ENCODE measurements around the gene B2M.
"Not testable (repeated sequence)": the region's sequence is repeated elsewhere in the genome, so short reads cannot be mapped to it uniquely, and the experiment has no call there.

The B2M gene

GRCh38 chr15:44726136-44726535 is 14.8 kb downstream of the B2M start:
- Mint-ChIP-seq H3K4me3 (peak overlapping the region; percentile 85 to 88), H3K4me1 (peaks cover 35 to 65% of the 10 kb centered on the region in 2 donors), H3K36me3 (peaks cover 3 to 7% of the 10 kb centered on the region in 2 donors), H3K27me3 (no peaks in the 10 kb centered on the region), H3K9me3 (no peaks in the 10 kb centered on the region), H3K27ac (peak overlapping the region; percentile 97)
- ATAC-seq (replicated peaks) (no peak), DNase-seq (no peak)

DNA sequence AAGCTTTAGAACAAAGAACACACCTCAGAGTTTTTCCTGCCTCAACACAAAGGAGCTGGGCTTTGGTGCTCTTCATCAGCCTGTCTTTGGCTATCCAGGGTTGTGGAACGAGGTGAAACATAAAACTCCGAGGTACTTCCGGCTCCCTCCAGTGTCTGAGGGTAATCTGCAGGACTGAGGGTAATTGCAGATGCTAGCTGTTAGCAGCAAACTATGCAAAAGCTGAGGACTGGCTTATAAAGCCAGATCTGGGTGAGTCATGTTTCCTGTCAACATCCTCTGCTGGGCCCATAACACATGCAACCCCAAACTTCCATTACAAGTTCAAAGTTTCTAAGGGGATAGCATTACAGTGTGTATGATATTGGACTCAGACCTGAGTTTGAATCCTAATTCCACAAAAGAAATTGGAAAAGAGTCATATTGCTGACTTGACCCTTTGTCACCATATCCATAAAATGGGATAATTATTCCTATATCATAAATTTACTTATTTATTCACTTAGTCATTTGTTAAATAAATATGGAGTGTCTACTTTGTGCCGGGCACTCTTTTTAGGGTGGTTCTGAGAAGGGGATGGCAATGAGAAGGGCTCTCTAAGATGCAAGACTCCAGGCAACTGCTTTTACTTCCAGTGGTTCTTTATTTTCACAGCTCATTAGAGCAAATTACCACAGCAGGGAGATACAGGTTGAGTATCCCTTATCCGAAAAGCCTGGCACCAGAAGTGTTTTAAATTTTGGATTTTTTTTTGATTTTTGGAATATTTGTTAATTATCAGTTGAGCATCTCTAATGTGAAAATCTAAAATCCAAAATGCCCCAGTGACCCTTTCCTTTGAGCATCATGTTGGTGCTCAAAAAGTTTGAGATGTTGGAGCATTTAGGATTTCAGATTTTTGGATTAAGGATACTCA is 15.5 kb downstream of the B2M start:
- ATAC-seq (replicated peaks) (peak; percentile 59 to 65), DNase-seq (peak; percentile 76)
- no peaks in the 10 kb centered on the region for H3K27me3 Mint-ChIP-seq
- no peaks in the 10 kb centered on the region for H3K9me3 Mint-ChIP-seq
- peak overlapping the region; percentile 97 for H3K27ac Mint-ChIP-seq
- H3K36me3 Mint-ChIP-seq, result peaks cover 7 to 9% of the 10 kb centered on the region in 2 donors
- peak overlapping the region; percentile 85 to 88 for H3K4me3 Mint-ChIP-seq
- H3K4me1 Mint-ChIP-seq, result peaks cover 34 to 64% of the 10 kb centered on the region in 2 donors

DNA sequence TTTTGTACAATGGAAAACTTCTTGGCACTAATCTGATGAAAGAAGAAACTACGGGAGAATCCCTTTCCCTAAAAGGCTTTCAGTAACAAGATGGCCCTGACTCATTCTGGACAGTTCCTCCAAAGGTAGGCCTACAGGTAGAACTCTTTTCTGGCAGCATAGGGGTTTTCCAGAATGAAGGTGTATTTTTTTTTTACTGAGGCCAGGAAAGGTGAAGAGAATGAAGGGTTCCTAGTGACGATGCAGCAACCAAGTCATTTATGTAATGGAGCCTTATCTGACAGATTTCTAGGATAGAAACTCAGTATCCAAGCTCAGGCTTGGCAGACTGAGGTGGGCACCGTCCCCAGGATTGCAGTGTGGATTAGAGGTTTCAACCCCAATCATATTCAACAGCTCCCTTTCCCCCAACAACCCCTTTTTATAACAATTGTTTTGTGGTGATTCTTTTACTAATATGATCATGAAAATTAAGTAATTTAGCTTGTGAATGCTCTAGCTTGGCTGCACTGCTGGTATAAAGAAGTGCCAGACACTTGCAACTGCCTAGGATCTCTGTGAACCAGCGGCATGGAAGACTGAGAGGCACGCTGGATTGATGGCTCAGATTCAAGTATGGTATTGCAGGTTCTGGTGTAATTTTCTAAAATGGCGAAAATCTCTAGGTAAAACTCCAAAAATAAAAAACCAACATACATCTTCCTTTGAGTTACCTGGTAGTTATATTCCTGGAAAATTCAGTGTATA is 16.3 kb downstream of the B2M start:
- H3K27ac Mint-ChIP-seq, result peak overlapping the region; percentile 97
- peak overlapping the region; percentile 35 to 46 for H3K4me3 Mint-ChIP-seq
- peak in 1 of 2 donors; percentile 3 for ATAC-seq (replicated peaks)
- no peaks in the 10 kb centered on the region for H3K9me3 Mint-ChIP-seq
- peaks cover 11 to 14% of the 10 kb centered on the region in 2 donors for H3K36me3 Mint-ChIP-seq
- H3K27me3 Mint-ChIP-seq, result no peaks in the 10 kb centered on the region
- peak; percentile 26 for DNase-seq
- H3K4me1 Mint-ChIP-seq, result peaks cover 36 to 57% of the 10 kb centered on the region in 2 donors

- Mint-ChIP-seq H3K4me3 (peak overlapping the region; percentile 99 to 100), H3K36me3 (peaks cover 11 to 14% of the 10 kb centered on the region in 2 donors), H3K27ac (peak overlapping the region; percentile 99), H3K4me1 (peaks cover 36 to 54% of the 10 kb centered on the region in 2 donors)
- not testable (repeated sequence) for H3K27me3 Mint-ChIP-seq; H3K9me3 Mint-ChIP-seq; ATAC-seq (replicated peaks); DNase-seq
These were observed 16.9 kb downstream of the B2M start for GRCh38 chr15:44728232-44728575.

DNA sequence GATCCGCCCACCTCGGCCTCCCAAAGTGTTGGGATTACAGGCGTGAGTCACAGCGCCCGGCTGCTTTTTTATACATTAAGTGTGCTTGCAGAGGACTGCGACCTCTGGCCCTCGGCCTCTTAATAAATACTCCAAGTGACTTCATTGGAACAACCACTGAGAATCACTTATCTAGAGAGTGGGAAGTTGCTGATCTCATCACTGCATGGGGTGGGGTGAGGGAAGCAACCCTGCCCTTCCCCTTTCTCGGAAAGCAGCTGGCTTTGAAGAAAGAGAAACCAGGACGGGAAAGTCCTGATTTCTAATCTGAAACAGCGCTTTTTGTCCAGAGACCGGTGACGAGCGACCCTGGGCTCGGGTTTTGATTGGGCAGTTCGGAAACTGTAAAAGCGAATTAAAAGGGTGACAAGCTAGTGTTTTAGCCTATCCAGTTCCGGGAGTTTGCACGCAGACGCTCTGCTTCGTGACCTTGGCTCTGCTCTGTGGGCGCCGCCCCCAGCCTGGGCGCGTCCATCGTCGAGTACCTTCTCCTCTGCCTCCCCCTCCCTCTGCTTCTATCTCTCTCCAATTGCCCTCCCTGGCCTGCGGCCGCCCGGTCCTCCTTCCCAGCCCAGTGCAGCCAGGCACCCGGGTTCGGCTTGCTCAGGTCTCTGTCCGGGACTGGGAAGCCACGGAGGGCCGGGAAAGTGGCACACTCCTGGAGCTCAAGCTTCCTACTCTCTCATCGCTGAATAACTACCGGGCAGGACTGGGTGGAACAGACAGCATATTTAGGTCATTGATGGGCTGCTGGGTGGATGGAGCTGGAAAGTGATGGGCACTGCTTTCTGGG is 17.5 kb downstream of the B2M start:
- H3K27me3 Mint-ChIP-seq, result no peaks in the 10 kb centered on the region
- peak; percentile 96 for DNase-seq
- H3K9me3 Mint-ChIP-seq, result no peaks in the 10 kb centered on the region
- peak overlapping the region; percentile 99 for H3K27ac Mint-ChIP-seq
- peak overlapping the region; percentile 99 to 100 for H3K4me3 Mint-ChIP-seq
- peak; percentile 75 to 76 for ATAC-seq (replicated peaks)
- peaks cover 14 to 15% of the 10 kb centered on the region in 2 donors for H3K36me3 Mint-ChIP-seq
- peaks cover 35 to 52% of the 10 kb centered on the region in 2 donors for H3K4me1 Mint-ChIP-seq

DNA sequence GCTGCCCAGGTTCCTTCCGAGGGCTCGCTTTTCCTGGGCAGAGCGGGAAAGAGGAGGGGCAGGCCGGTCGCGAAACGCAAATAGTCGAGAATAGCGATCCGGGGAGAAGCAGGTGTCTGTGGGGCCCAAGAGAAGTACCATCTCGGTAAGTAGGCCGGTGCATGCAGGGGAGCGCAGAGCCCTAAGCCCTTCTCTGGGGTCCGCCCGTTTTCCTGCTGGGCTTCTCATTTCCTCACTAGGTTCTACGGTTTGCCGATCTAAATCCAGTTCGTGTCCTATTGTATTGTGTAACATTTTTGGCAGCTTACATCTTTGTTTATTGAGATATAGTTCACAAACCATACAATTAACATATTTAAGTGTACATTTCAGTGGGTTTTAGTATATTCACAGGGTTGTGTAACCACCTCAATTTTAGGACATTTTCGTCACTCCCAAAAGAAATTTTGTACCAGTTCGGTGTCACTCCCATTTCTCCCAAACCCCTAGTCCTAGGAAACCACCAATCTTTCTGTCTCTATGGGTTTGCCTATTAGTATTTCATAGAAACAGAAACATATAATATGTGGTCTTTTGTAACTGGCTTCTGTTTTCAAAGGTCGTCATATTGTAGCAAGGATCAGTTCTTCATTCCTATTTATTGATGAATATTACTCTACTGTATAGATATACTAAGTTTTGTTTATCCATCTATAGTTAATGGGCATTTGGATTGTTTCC is 18.3 kb downstream of the B2M start:
- DNase-seq (no peak), ATAC-seq (replicated peaks) (peak in 1 of 2 donors; percentile 4)
- Mint-ChIP-seq H3K27ac (peak overlapping the region; percentile 99), H3K9me3 (no peaks in the 10 kb centered on the region), H3K27me3 (no peaks in the 10 kb centered on the region), H3K36me3 (peaks cover 15 to 16% of the 10 kb centered on the region in 2 donors), H3K4me1 (peaks cover 32 to 50% of the 10 kb centered on the region in 2 donors), H3K4me3 (peak overlapping the region; percentile 99 to 100)

GRCh38 chr15:44734839-44735481 is 23.6 kb downstream of the B2M start:
- no peaks in the 10 kb centered on the region for H3K27me3 Mint-ChIP-seq
- H3K4me1 Mint-ChIP-seq, result peaks cover 27 to 36% of the 10 kb centered on the region in 2 donors
- peak overlapping the region; percentile 55 to 66 for H3K4me3 Mint-ChIP-seq
- H3K27ac Mint-ChIP-seq, result peak overlapping the region; percentile 81
- DNase-seq, result no peak
- no peak for ATAC-seq (replicated peaks)
- H3K36me3 Mint-ChIP-seq, result peaks cover 11 to 15% of the 10 kb centered on the region in 2 donors
- no peaks in the 10 kb centered on the region for H3K9me3 Mint-ChIP-seq

- Mint-ChIP-seq H3K9me3 (no peaks in the 10 kb centered on the region), H3K36me3 (peaks cover 11 to 15% of the 10 kb centered on the region in 2 donors), H3K27me3 (no peaks in the 10 kb centered on the region), H3K4me1 (peaks cover 26 to 36% of the 10 kb centered on the region in 2 donors), H3K27ac (peak overlapping the region; percentile 81), H3K4me3 (peak overlapping the region; percentile 25 to 66)
- peak; percentile 62 for DNase-seq
- peak; percentile 85 to 89 for ATAC-seq (replicated peaks)
These were observed 24.3 kb downstream of the B2M start for GRCh38 chr15:44735482-44736180.

DNA sequence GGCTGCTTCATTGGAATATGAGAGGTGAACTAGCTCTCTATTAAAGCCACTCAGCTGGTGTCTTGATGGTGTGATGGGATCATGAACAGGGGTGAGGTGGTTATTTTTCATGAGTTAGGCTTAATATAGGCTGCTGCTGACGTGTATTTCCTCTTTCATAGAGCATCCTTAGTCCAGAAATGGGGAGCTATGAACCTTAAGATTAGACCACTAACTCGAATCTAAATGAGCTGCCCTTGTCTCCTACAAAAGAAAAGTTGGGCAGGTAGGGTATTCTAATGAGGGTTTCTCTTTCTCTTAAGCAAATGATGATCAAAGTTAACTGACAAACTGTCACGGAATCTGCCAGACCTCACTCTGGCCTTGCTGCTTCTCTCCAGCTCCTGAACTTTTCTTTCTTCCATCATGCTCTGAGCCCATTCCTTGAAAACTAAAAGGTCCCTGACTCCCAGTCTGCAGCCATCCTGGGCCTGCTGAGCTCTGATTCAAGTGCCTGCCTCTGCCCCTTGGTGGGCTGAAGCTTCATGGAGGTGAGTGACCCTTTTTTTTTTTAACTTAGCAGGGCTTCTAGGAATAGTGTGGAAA is 25.0 kb downstream of the B2M start, which contains the start of gene TRIM69:
Gene TRIM69 (plus strand): TSS at position 348 of the 585 bp plus-strand sequence. CDS start 177 bp downstream, at position 525.
- ATAC-seq (replicated peaks) (peak; percentile 46 to 51), DNase-seq (no peak)
- no peaks in the 10 kb centered on the region for H3K9me3 Mint-ChIP-seq
- peaks cover 25 to 34% of the 10 kb centered on the region in 2 donors for H3K4me1 Mint-ChIP-seq
- H3K27me3 Mint-ChIP-seq, result no peaks in the 10 kb centered on the region
- H3K36me3 Mint-ChIP-seq, result peaks cover 9 to 14% of the 10 kb centered on the region in 2 donors
- peak within 1 kb of the TSS; percentile 81 for H3K27ac Mint-ChIP-seq
- peak within 1 kb of the TSS; percentile 26 to 71 for H3K4me3 Mint-ChIP-seq

- ATAC-seq (replicated peaks) (no peak), DNase-seq (no peak)
- peaks cover 17 to 30% of the 10 kb centered on the region in 2 donors for H3K4me1 Mint-ChIP-seq
These were observed 27.1 kb downstream of the B2M start for GRCh38 chr15:44738340-44738984.

DNA sequence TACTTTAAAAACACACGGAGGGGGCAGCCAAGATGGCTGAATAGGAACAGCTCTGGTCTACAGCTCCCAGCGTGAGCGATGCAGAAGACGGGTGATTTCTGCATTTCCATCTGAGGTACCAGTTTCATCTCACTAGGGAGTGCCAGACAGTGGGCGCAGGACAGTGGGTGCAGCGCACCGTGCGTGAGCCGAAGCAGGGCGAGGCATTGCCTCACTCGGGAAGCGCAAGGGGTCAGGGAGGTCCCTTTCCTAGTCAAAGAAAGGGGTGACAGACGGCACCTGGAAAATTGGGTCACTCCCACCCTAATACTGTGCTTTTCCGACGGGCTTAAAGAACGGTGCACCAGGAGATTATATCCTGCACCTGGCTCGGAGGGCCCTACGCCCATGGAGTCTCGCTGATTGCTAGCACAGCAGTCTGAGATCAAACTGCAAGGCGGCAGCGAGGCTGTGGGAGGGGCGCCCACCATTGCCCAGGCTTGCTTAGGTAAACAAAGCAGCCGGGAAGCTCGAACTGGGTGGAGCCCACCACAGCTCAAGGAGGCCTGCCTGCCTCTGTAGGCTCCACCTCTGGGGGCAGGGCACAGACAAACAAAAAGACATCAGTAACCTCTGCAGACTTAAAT is 28.0 kb downstream of the B2M start:
- peaks cover 15 to 24% of the 10 kb centered on the region in 2 donors for H3K4me1 Mint-ChIP-seq
- not testable (repeated sequence) for H3K9me3 Mint-ChIP-seq; DNase-seq; ATAC-seq (replicated peaks); H3K27me3 Mint-ChIP-seq; H3K36me3 Mint-ChIP-seq; H3K27ac Mint-ChIP-seq; H3K4me3 Mint-ChIP-seq

More at GRCh38 chr15:44738340-44738984, 27.1 kb downstream of the B2M start:
- Mint-ChIP-seq H3K4me3 (no peak overlapping the region), H3K9me3 (no peaks in the 10 kb centered on the region), H3K27me3 (no peaks in the 10 kb centered on the region), H3K36me3 (peaks cover 2 to 4% of the 10 kb centered on the region in 2 donors), H3K27ac (no peak overlapping the region)
